GM13976 (cell line): Measurements from ENCODE around the gene KHDC4.

Source experiments
- DNase-seq: peaks from one replicate; pipeline ENCODE4 v3.0.0; 2012; ENCODE audit warnings: low spot score
- in situ Hi-C: fragments of 300-500 bp; cut with MboI; formaldehyde crosslinking; loops from one replicate; pipeline ENCODE4 v1.12.0; 2022; ENCODE audit warnings: low sequenced_read_pairs, mixed read lengths, inconsistent platforms; ENCODE audit not compliant: unreplicated experiment
- TF ChIP-seq, protein P1 (sequence below): IDR thresholded peaks from 2 replicates; pipeline ENCODE4 v1.5.1; 2012; ENCODE audit warnings: borderline replicate concordance, mild to moderate bottlenecking; ENCODE audit not compliant: insufficient read depth; ENCODE audit errors: extremely low read depth, missing control alignments, control extremely low read depth

The KHDC4 gene

DNA sequence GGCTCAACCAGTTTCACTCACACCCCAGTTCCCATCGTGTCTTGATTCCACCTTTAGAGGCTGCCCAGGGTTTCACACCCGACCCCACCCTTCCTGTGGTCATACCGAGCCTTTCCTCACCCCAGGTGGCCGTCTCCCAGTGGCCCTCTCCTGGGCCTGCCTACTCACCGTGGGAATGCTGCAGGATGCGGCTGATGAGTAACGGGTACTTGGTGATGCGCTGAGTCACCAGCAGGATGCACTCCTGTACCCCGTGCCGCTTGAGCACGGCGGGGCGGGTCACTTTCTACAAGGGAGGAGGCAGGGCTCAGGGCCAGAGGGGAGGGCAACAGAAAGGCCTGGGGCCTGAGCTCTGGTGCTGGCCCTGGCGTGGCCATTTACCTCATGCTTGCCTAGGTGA lies 27.7 kb upstream of the KHDC4 start:
- TF ChIP-seq, protein P1, sequence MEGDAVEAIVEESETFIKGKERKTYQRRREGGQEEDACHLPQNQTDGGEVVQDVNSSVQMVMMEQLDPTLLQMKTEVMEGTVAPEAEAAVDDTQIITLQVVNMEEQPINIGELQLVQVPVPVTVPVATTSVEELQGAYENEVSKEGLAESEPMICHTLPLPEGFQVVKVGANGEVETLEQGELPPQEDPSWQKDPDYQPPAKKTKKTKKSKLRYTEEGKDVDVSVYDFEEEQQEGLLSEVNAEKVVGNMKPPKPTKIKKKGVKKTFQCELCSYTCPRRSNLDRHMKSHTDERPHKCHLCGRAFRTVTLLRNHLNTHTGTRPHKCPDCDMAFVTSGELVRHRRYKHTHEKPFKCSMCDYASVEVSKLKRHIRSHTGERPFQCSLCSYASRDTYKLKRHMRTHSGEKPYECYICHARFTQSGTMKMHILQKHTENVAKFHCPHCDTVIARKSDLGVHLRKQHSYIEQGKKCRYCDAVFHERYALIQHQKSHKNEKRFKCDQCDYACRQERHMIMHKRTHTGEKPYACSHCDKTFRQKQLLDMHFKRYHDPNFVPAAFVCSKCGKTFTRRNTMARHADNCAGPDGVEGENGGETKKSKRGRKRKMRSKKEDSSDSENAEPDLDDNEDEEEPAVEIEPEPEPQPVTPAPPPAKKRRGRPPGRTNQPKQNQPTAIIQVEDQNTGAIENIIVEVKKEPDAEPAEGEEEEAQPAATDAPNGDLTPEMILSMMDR: peak; percentile 17
- in situ Hi-C loops: no loop called here
- no peak for DNase-seq

DNA sequence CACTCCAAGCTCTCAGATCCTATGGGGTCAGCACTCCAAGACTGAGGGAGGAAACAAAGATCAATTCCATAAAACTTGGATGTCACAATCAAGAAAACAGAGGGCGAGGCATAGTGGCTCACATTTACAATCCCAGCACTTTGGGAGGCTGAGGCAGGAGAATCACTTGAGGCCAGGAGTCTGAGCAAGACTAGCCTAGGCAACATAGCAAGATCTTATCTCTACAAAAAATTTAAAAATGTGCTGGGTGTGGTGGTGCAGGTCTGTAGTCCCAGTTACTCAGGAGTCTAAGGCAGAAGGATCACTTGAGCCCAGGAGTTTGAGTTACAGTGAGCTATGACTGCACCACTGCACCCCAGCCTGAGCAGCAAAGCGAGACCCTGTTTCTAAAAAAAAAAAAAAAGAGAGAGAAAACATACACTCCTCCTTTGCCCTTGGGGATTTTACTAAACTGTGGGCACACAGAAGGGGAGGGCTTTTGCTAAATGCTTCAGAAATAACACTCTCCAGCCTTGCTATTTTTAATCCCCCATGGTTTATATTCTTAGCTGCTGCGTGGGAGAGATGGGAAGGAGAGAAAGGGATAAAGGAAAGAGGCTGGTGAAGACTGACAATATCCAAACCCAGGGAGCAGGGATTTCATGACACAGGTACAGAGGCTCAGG lies 26.0 kb upstream of the KHDC4 start:
- in situ Hi-C loops: no loop called here
- no peak for DNase-seq
- TF ChIP-seq, protein P1: no peak

DNA sequence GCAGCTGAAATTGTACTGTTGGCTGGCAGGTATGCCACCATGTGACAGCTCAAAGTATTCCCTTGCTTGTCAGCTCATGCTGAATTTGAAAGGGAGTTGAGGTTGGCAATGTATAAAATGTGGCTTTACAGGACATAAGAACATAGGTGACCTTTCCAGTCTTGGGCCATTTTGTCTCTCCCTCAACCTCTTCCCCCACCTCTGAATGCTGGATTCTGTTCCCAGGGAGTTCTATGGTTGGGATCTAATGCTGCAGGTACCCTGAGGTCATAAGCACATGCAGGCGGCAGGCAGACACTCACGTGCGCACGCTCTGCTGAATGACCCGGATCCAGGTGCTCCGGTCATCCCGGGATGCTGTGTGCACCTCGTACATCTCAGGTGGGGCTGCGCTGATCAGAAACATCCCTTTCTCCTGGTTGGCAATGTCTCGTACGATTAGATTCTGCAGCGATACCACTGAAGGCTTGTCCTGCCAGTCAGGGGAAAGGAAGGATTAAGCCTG lies 23.2 kb upstream of the KHDC4 start:
- in situ Hi-C loops: no loop called here
- TF ChIP-seq, protein P1: no peak

GRCh38 chr1:155954645-155955044 lies 20.4 kb upstream of the KHDC4 start:
- in situ Hi-C loops: no loop called here
- DNase-seq: no peak
- TF ChIP-seq, protein P1: no peak

More for the DNA sequence above, 23.2 kb upstream of the KHDC4 start:
- DNase-seq: no peak

DNA sequence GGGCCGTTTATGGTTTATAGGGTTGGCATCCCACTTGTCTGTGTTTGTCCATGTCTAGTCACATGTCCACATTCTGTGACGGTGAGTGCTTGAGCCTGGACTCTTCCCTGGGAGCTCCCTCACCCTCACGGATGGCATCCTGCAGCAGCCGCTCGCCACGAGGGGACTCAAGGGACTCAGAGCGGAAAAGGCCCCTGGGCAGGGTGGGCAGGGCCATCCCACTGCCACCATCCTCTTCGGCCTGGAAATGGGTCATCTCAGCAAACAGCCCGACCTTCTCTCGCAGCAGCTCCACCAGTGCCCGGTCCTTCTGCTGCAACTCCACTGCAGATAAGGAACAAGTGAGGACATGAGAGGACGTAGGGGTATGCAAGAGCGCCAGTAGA lies 18.3 kb upstream of the KHDC4 start:
- in situ Hi-C loops: no loop called here
- DNase-seq: no peak
- TF ChIP-seq, protein P1: no peak

- in situ Hi-C loops: no loop called here
- no peak for DNase-seq
Observed at GRCh38 chr1:155951753-155952504, 17.7 kb upstream of the KHDC4 start.

More at GRCh38 chr1:155951753-155952504, 17.7 kb upstream of the KHDC4 start:
- TF ChIP-seq, protein P1: no peak
